ENCODE measurements around the gene C10orf88. TPM values are rescaled to one million over a fixed set of nuclear protein-coding genes. Genes with fewer than 3 reads are reported as not detected.

The C10orf88 gene
- total and polyA plus RNA-seq, 7 experiments from 2014 or later, result 5.2 to 16.8 (median 8.5) TPM

DNA sequence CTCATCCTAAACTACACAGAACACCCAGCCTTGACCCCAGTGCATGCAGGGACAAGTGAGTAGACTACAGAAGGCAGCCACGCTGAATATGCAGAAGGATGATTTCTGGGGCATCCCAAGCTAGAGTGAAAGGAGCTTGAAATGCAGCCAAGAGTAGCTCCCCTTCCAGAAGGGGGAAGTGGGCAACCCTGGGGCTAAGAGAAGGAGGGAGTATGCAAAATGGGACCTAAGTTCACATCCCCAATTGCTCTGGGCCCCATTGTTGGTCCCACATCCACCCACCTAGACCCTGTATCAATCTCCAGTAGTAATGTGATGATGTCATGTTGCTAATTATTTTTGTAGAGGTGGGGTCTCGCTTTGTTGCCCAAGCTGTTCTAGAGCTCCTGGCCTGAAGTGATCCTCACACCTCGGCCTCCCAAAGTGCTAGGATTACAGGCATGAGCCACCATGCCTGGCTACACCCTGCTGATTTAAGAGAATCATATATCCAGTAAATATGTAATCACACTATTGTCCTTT, 20.6 kb upstream of the C10orf88 start:
- Histone ChIP-seq H3K9me3 (ENCODE audit: control insufficient read depth in 2 of 3, low read length in 3 of 3) (no peaks in the 10 kb centered on the region), H3K4me1 (ENCODE audit: control insufficient read depth in 2 of 2, insufficient read depth in 2 of 2, low read length in 2 of 2) (no peaks in the 10 kb centered on the region), H3K27me3 (ENCODE audit: control insufficient read depth in 2 of 2, insufficient read depth in 2 of 2, low read length in 2 of 2) (no peaks in the 10 kb centered on the region), H3K36me3 (ENCODE audit: control insufficient read depth in 2 of 3, insufficient read depth in 3 of 3, low read length in 3 of 3) (no peaks in the 10 kb centered on the region), H3K27ac (ENCODE audit: low read depth, low read length) (no peak overlapping the region), H3K4me3 (ENCODE audit: low read length) (no peak overlapping the region)
- Mint-ChIP-seq H3K27me3 (peaks cover 0 to 21% (median 0%) of the 10 kb centered on the region in 5 donors), H3K36me3 (no peaks in the 10 kb centered on the region), H3K9me3 (peaks cover 0 to 1% (median 0%) of the 10 kb centered on the region in 11 donors), H3K27ac (no peak overlapping the region), H3K4me1 (peaks cover 0 to 3% (median under 1%) of the 10 kb centered on the region in 7 donors), H3K4me3 (no peak overlapping the region)
- intact Hi-C loops (cut with micrococcal nuclease), result no loop called here
- POLR2A ChIA-PET, result no interaction called here
- ATAC-seq, result no peak
- no peak for DNase-seq
- CTCF ChIA-PET, result no interaction called here

GRCh38 chr10:122974023-122974422, 20.0 kb upstream of the C10orf88 start:
- intact Hi-C loops (cut with micrococcal nuclease), result no loop called here
- Histone ChIP-seq H3K9me3 (ENCODE audit: control insufficient read depth in 2 of 3, low read length in 3 of 3) (no peaks in the 10 kb centered on the region), H3K4me1 (ENCODE audit: control insufficient read depth in 2 of 2, insufficient read depth in 2 of 2, low read length in 2 of 2) (no peaks in the 10 kb centered on the region), H3K36me3 (ENCODE audit: control insufficient read depth in 2 of 3, insufficient read depth in 3 of 3, low read length in 3 of 3) (no peaks in the 10 kb centered on the region), H3K27me3 (ENCODE audit: control insufficient read depth in 2 of 2, insufficient read depth in 2 of 2, low read length in 2 of 2) (no peaks in the 10 kb centered on the region), H3K4me3 (ENCODE audit: low read length) (no peak overlapping the region), H3K27ac (ENCODE audit: low read depth, low read length) (no peak overlapping the region)
- no peak overlapping the region for H3K4me3 Mint-ChIP-seq
- ChIA-PET CTCF (interaction anchor here (0.6 kb wide), 1 partner anchor 1114 kb away, joined by 4 read pairs; no protein-coding TSS in a partner anchor), POLR2A (no interaction called here)
- H3K9me3 Mint-ChIP-seq, result peaks cover 0 to 5% (median 1%) of the 10 kb centered on the region in 11 donors
- H3K36me3 Mint-ChIP-seq, result no peaks in the 10 kb centered on the region
- ATAC-seq, result no peak
- H3K27me3 Mint-ChIP-seq, result peaks cover 0 to 24% (median 4%) of the 10 kb centered on the region in 5 donors
- H3K4me1 Mint-ChIP-seq, result peaks cover 0 to 3% (median 0%) of the 10 kb centered on the region in 7 donors
- no peak for DNase-seq
- H3K27ac Mint-ChIP-seq, result no peak overlapping the region

- Mint-ChIP-seq H3K27me3 (peaks cover 5 to 34% (median 16%) of the 10 kb centered on the region in 5 donors), H3K9me3 (peaks cover 9 to 49% (median 33%) of the 10 kb centered on the region in 11 donors), H3K27ac (no peak overlapping the region), H3K36me3 (peaks cover 0 to 16% (median 12%) of the 10 kb centered on the region in 5 donors), H3K4me3 (no peak overlapping the region), H3K4me1 (no peaks in the 10 kb centered on the region)
- Histone ChIP-seq H3K9me3 (ENCODE audit: control insufficient read depth in 2 of 3, low read length in 3 of 3) (peaks cover 0 to 8% (median 0%) of the 10 kb centered on the region in 3 experiments), H3K27me3 (ENCODE audit: control insufficient read depth in 2 of 2, insufficient read depth in 2 of 2, low read length in 2 of 2) (no peaks in the 10 kb centered on the region), H3K36me3 (ENCODE audit: control insufficient read depth in 2 of 3, insufficient read depth in 3 of 3, low read length in 3 of 3) (no peaks in the 10 kb centered on the region), H3K27ac (ENCODE audit: low read depth, low read length) (no peak overlapping the region), H3K4me1 (ENCODE audit: control insufficient read depth in 2 of 2, insufficient read depth in 2 of 2, low read length in 2 of 2) (no peaks in the 10 kb centered on the region), H3K4me3 (ENCODE audit: low read length) (no peak overlapping the region)
- intact Hi-C loops (cut with micrococcal nuclease), result no loop called here
- ChIA-PET POLR2A (no interaction called here), CTCF (interaction anchor here (0.6 kb wide), 1 partner anchor 9 kb away, joined by 4 read pairs; no protein-coding TSS in a partner anchor)
- no peak for ATAC-seq
- DNase-seq, result no peak
Observed at GRCh38 chr10:122968698-122969097, 14.7 kb upstream of the C10orf88 start.

DNA sequence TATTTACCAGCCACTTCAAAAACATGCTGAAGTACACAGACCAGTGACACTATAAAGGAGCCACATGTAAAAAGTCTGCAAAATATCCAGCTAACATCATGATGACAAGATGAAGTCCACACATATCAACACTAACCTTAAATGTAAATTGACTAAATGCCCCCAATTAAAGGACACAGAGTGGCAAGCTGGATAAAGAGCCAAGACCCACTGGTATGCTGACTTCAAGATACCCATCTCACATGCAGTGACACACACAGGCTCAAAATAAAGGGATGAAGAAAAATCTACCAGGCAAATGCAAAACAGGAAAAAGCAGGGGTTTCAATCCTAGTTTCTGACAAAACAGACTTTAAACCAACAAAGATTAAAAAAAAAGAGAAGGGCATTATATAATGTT, 12.9 kb upstream of the C10orf88 start:
- H3K27me3 Mint-ChIP-seq, result peaks cover 5 to 34% (median 11%) of the 10 kb centered on the region in 5 donors
- Histone ChIP-seq H3K36me3 (ENCODE audit: control insufficient read depth in 2 of 3, insufficient read depth in 3 of 3, low read length in 3 of 3) (no peaks in the 10 kb centered on the region), H3K27me3 (ENCODE audit: control insufficient read depth in 2 of 2, insufficient read depth in 2 of 2, low read length in 2 of 2) (no peaks in the 10 kb centered on the region), H3K4me3 (ENCODE audit: low read length) (no peak overlapping the region), H3K27ac (ENCODE audit: low read depth, low read length) (no peak overlapping the region), H3K9me3 (ENCODE audit: control insufficient read depth in 2 of 3, low read length in 3 of 3) (peaks cover 0 to 8% (median 0%) of the 10 kb centered on the region in 3 experiments), H3K4me1 (ENCODE audit: control insufficient read depth in 2 of 2, insufficient read depth in 2 of 2, low read length in 2 of 2) (no peaks in the 10 kb centered on the region)
- H3K4me3 Mint-ChIP-seq, result no peak overlapping the region
- H3K36me3 Mint-ChIP-seq, result peaks cover 0 to 24% (median 21%) of the 10 kb centered on the region in 5 donors
- intact Hi-C loops (cut with micrococcal nuclease), result no loop called here
- ATAC-seq (no peak), DNase-seq (no peak)
- H3K4me1 Mint-ChIP-seq, result no peaks in the 10 kb centered on the region
- no peak overlapping the region for H3K27ac Mint-ChIP-seq
- peaks cover 11 to 63% (median 33%) of the 10 kb centered on the region in 11 donors for H3K9me3 Mint-ChIP-seq
- ChIA-PET CTCF (no interaction called here), POLR2A (no interaction called here)

DNA sequence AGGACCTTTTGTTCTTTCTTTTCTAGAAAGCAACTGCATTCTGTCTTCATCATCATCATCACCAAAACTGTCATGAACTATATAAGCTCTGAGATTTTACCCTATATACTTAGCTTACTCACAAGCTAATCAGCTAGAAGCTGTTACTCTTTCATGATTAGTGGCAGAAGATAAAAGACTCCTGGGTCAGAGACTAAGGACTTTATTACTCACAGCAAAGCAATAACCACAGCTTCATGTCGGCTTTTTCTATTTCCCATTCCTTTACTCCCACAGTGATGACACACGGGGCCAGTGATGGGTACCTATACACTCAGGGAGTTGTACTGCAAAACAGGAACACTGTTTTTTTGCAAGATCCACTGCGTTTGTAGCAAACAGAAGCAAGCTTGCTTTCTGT, 8.4 kb upstream of the C10orf88 start:
- Mint-ChIP-seq H3K4me1 (no peaks in the 10 kb centered on the region), H3K27me3 (peaks cover 0 to 18% (median 8%) of the 10 kb centered on the region in 5 donors), H3K27ac (no peak overlapping the region), H3K9me3 (peaks cover 2 to 42% (median 17%) of the 10 kb centered on the region in 11 donors), H3K36me3 (peaks cover 0 to 24% (median 21%) of the 10 kb centered on the region in 5 donors), H3K4me3 (no peak overlapping the region)
- Histone ChIP-seq H3K9me3 (ENCODE audit: control insufficient read depth in 2 of 3, low read length in 3 of 3) (peaks cover 0 to 8% (median 0%) of the 10 kb centered on the region in 3 experiments), H3K36me3 (ENCODE audit: control insufficient read depth in 2 of 3, insufficient read depth in 3 of 3, low read length in 3 of 3) (no peaks in the 10 kb centered on the region), H3K27ac (ENCODE audit: low read depth, low read length) (no peak overlapping the region), H3K27me3 (ENCODE audit: control insufficient read depth in 2 of 2, insufficient read depth in 2 of 2, low read length in 2 of 2) (no peaks in the 10 kb centered on the region), H3K4me3 (ENCODE audit: low read length) (no peak overlapping the region), H3K4me1 (ENCODE audit: control insufficient read depth in 2 of 2, insufficient read depth in 2 of 2, low read length in 2 of 2) (no peaks in the 10 kb centered on the region)
- intact Hi-C loops (cut with micrococcal nuclease), result no loop called here
- ATAC-seq (no peak), DNase-seq (no peak)
- CTCF ChIA-PET, result no interaction called here
- POLR2A ChIA-PET, result no interaction called here

DNA sequence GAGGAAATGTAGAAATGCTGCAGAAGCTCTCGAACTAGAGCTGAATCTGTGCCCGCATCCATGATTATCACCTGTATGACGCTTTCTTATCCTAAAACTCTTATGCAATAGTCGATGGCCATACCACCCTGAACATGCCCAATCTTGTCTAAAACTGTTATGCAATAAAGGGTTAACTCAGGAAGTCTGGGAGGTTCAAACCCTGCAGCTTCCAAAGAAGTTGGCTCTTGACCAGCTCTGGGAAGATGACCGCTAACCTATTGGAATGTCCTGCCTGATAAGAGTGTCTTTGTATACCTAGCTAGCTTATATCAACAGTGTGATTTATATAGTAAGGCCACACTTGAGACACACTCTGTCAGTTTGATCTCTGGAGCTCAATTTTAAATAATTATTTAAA, 3.4 kb upstream of the C10orf88 start:
- peaks cover 0 to 14% (median 4%) of the 10 kb centered on the region in 11 donors for H3K9me3 Mint-ChIP-seq
- no peaks in the 10 kb centered on the region for H3K36me3 ChIP-seq (ENCODE audit: control insufficient read depth in 2 of 3, insufficient read depth in 3 of 3, low read length in 3 of 3)
- H3K4me1 ChIP-seq (ENCODE audit: control insufficient read depth in 2 of 2, insufficient read depth in 2 of 2, low read length in 2 of 2), result peaks cover 10 to 11% of the 10 kb centered on the region in 2 donors

More for the DNA sequence above, 3.4 kb upstream of the C10orf88 start:
- DNase-seq, result no peak
- intact Hi-C loops (cut with micrococcal nuclease), result no loop called here
- ATAC-seq, result no peak
- Mint-ChIP-seq H3K4me1 (peaks cover 17 to 31% (median 25%) of the 10 kb centered on the region in 7 donors), H3K36me3 (peaks cover 0 to 14% (median 10%) of the 10 kb centered on the region in 5 donors), H3K27me3 (peaks cover 0 to 14% (median 0%) of the 10 kb centered on the region in 5 donors), H3K27ac (no peak overlapping the region), H3K4me3 (no peak overlapping the region)
- Histone ChIP-seq H3K4me3 (ENCODE audit: low read length) (no peak overlapping the region), H3K9me3 (ENCODE audit: control insufficient read depth in 2 of 3, low read length in 3 of 3) (peaks cover 0 to 7% (median 0%) of the 10 kb centered on the region in 3 experiments), H3K27ac (ENCODE audit: low read depth, low read length) (no peak overlapping the region), H3K27me3 (ENCODE audit: control insufficient read depth in 2 of 2, insufficient read depth in 2 of 2, low read length in 2 of 2) (no peaks in the 10 kb centered on the region)
- CTCF ChIA-PET, result interaction anchor here (0.9 kb wide), 1 partner anchor 22 kb away, joined by 3 read pairs; the partner anchor contains the start of gene PSTK
- POLR2A ChIA-PET, result interaction anchor here (0.8 to 2.9 kb wide), 2 partner anchors 22 to 51 kb away, joined by 3 to 11 read pairs; partner anchors contain the start of genes ACADSB, IKZF5 and PSTK
